Measurements from ENCODE around the gene HOXD10.

The HOXD10 gene

GRCh38 chr2:176107731-176108181 is 8.8 kb upstream of the HOXD10 start:
- DNase-seq = no peak

GRCh38 chr2:176109192-176109901 is 7.2 kb upstream of the HOXD10 start:
- DNase-seq = no peak

GRCh38 chr2:176109946-176110345 is 6.6 kb upstream of the HOXD10 start:
- no peak for DNase-seq

GRCh38 chr2:176110415-176111308 is 5.9 kb upstream of the HOXD10 start:
- no peak for DNase-seq

- DNase-seq = no peak
Observed at GRCh38 chr2:176111309-176111663, 5.3 kb upstream of the HOXD10 start.

- DNase-seq = no peak
Observed at GRCh38 chr2:176111846-176112374, 4.7 kb upstream of the HOXD10 start.

- DNase-seq = no peak
Observed at GRCh38 chr2:176112375-176113302, 3.9 kb upstream of the HOXD10 start.

GRCh38 chr2:176114120-176114929 is 2.3 kb upstream of the HOXD10 start:
- no peak for DNase-seq

GRCh38 chr2:176114930-176115625 is 1.5 kb upstream of the HOXD10 start:
- no peak for DNase-seq

- no peak for DNase-seq
Observed at GRCh38 chr2:176117162-176117822, 714 bp downstream of the HOXD10 start.

- no peak for DNase-seq
Observed at GRCh38 chr2:176117823-176118371, 1.3 kb downstream of the HOXD10 start.

- no peak for DNase-seq
Observed at GRCh38 chr2:176118601-176119339, 2.2 kb downstream of the HOXD10 start.

GRCh38 chr2:176120364-176121189 is 4.0 kb downstream of the HOXD10 start:
- DNase-seq = no peak

GRCh38 chr2:176121190-176122051 is 4.8 kb downstream of the HOXD10 start:
- DNase-seq = no peak

- DNase-seq = no peak
Observed at GRCh38 chr2:176122052-176122682, 5.6 kb downstream of the HOXD10 start.

GRCh38 chr2:176122683-176123410 is 6.3 kb downstream of the HOXD10 start, which contains the start of gene HOXD9:
TSS of gene HOXD9 (plus strand) at chr2:176122719. CDS start at chr2:176122769, 50 bp downstream.
- no peak for DNase-seq
